ENCODE measurements around the gene FGF4.

The FGF4 gene

GRCh38 chr11:69778373-69778772 lies 3.2 kb upstream of the FGF4 start:
- Histone ChIP-seq H3K36me3 (ENCODE audit: control insufficient read depth, low read length) (no peaks in the 10 kb centered on the region), H4K20me1 (ENCODE audit: control insufficient read depth, insufficient read depth, low read depth, low read length) (no peaks in the 10 kb centered on the region), H3K4me1 (ENCODE audit: control insufficient read depth, low read length) (no peaks in the 10 kb centered on the region), H3K27ac (ENCODE audit: low read depth, low read length) (no peak overlapping the region), H3F3A (ENCODE audit: control insufficient read depth, insufficient read depth) (no peaks in the 10 kb centered on the region), H3K79me2 (ENCODE audit: control insufficient read depth, low read length) (no peaks in the 10 kb centered on the region), H3K9me2 (replicated peaks; ENCODE audit: control insufficient read depth, low read length) (no peaks in the 10 kb centered on the region), H3K4me2 (ENCODE audit: low read length) (no peak overlapping the region), H3K4me3 (ENCODE audit: low read length) (no peak overlapping the region), H3K9me3 (ENCODE audit: control insufficient read depth, insufficient read depth, low read length) (no peaks in the 10 kb centered on the region), H3K27me3 (ENCODE audit: control insufficient read depth, low read length) (no peaks in the 10 kb centered on the region)
- TF ChIP-seq EZH2phosphoT487 (IDR thresholded peaks at IDR 0.05; ENCODE audit: borderline replicate concordance, low read length) (no peak), CTCF (IDR thresholded peaks at IDR 0.05; ENCODE audit: low read depth, low read length, poor library complexity, severe bottlenecking) (no peak)

GRCh38 chr11:69774354-69775162 lies 583 bp downstream of the FGF4 start:
- TF ChIP-seq CTCF (IDR thresholded peaks at IDR 0.05; ENCODE audit: low read depth, low read length, poor library complexity, severe bottlenecking) (no peak), EZH2phosphoT487 (IDR thresholded peaks at IDR 0.05; ENCODE audit: borderline replicate concordance, low read length) (no peak)
- Histone ChIP-seq H4K20me1 (ENCODE audit: control insufficient read depth, insufficient read depth, low read depth, low read length) (no peaks in the 10 kb centered on the region), H3K9me2 (replicated peaks; ENCODE audit: control insufficient read depth, low read length) (no peaks in the 10 kb centered on the region), H3K79me2 (ENCODE audit: control insufficient read depth, low read length) (no peaks in the 10 kb centered on the region), H3K36me3 (ENCODE audit: control insufficient read depth, low read length) (no peaks in the 10 kb centered on the region), H3K4me3 (ENCODE audit: low read length) (no peak overlapping the region), H3K27ac (ENCODE audit: low read depth, low read length) (no peak overlapping the region), H3F3A (ENCODE audit: control insufficient read depth, insufficient read depth) (no peaks in the 10 kb centered on the region), H3K9me3 (ENCODE audit: control insufficient read depth, insufficient read depth, low read length) (no peaks in the 10 kb centered on the region), H3K4me2 (ENCODE audit: low read length) (no peak overlapping the region), H3K27me3 (ENCODE audit: control insufficient read depth, low read length) (no peaks in the 10 kb centered on the region), H3K4me1 (ENCODE audit: control insufficient read depth, low read length) (no peaks in the 10 kb centered on the region)

- H3K27me3 ChIP-seq (ENCODE audit: control insufficient read depth, low read length), result no peaks in the 10 kb centered on the region
These were observed 1.4 kb downstream of the FGF4 start for GRCh38 chr11:69773626-69774353.

More at GRCh38 chr11:69773626-69774353, 1.4 kb downstream of the FGF4 start:
- H3F3A ChIP-seq (ENCODE audit: control insufficient read depth, insufficient read depth), result no peaks in the 10 kb centered on the region
- H3K9me3 ChIP-seq (ENCODE audit: control insufficient read depth, insufficient read depth, low read length), result no peaks in the 10 kb centered on the region
- no peaks in the 10 kb centered on the region for H3K36me3 ChIP-seq (ENCODE audit: control insufficient read depth, low read length)
- no peak overlapping the region for H3K4me2 ChIP-seq (ENCODE audit: low read length)
- no peak for TF ChIP-seq EZH2phosphoT487 (IDR thresholded peaks at IDR 0.05; ENCODE audit: borderline replicate concordance, low read length)
- TF ChIP-seq CTCF (IDR thresholded peaks at IDR 0.05; ENCODE audit: low read depth, low read length, poor library complexity, severe bottlenecking), result no peak
- no peaks in the 10 kb centered on the region for H3K79me2 ChIP-seq (ENCODE audit: control insufficient read depth, low read length)
- H3K4me1 ChIP-seq (ENCODE audit: control insufficient read depth, low read length), result no peaks in the 10 kb centered on the region
- no peak overlapping the region for H3K4me3 ChIP-seq (ENCODE audit: low read length)
- H3K27ac ChIP-seq (ENCODE audit: low read depth, low read length), result no peak overlapping the region
- no peaks in the 10 kb centered on the region for H3K9me2 ChIP-seq (replicated peaks; ENCODE audit: control insufficient read depth, low read length)
- no peaks in the 10 kb centered on the region for H4K20me1 ChIP-seq (ENCODE audit: control insufficient read depth, insufficient read depth, low read depth, low read length)
